Measurements from ENCODE around the gene ARL3.
"Not testable (repeated sequence)": the region's sequence is repeated elsewhere in the genome, so short reads cannot be mapped to it uniquely, and the experiment has no call there.

Gene ARL3

GRCh38 chr10:102701796-102702195, 12.4 kb downstream of the ARL3 start:
- Histone ChIP-seq H3K4me2 (ENCODE audit: insufficient read depth, low read length) (no peak overlapping the region), H3K79me2 (ENCODE audit: insufficient read depth, low read length) (peaks cover 2% of the 10 kb centered on the region; the same call in 1 of the 2 replicates), H3K4me3 (ENCODE audit: low read depth in 1 of 2, low read length in 2 of 2) (no peak overlapping the region), H3K4me1 (ENCODE audit: insufficient read depth, low read length) (no peaks in the 10 kb centered on the region), H3K9ac (ENCODE audit: low read depth, low read length) (no peak overlapping the region), H4K20me1 (ENCODE audit: insufficient read depth, low read length) (no peaks in the 10 kb centered on the region), H3K27ac (ENCODE audit: low read length) (no peak overlapping the region), H3K9me3 (ENCODE audit: insufficient read depth, low read length, severe bottlenecking) (no peaks in the 10 kb centered on the region), H3K27me3 (ENCODE audit: insufficient read depth, low read length, poor library complexity) (no peaks in the 10 kb centered on the region), H3K36me3 (ENCODE audit: insufficient read depth, low read length) (peaks cover 15% of the 10 kb centered on the region), H2AFZ (ENCODE audit: low read depth, low read length) (no peak overlapping the region)
- no peak for TF ChIP-seq EZH2 (IDR thresholded peaks at IDR 0.05; ENCODE audit: borderline replicate concordance, low read depth, low read length, severe bottlenecking)
- TF ChIP-seq CTCF (IDR thresholded peaks at IDR 0.05; ENCODE audit: borderline replicate concordance, extremely low read depth, low read length, poor library complexity, severe bottlenecking): no peak
- no peak for DNase-seq
- no peak for ATAC-seq (ENCODE audit: insufficient read depth, low read depth)

- DNase-seq: no peak
- Histone ChIP-seq H3K4me2 (ENCODE audit: insufficient read depth, low read length) (no peak overlapping the region), H3K4me1 (ENCODE audit: insufficient read depth, low read length) (no peaks in the 10 kb centered on the region), H3K27me3 (ENCODE audit: insufficient read depth, low read length, poor library complexity) (no peaks in the 10 kb centered on the region), H3K9ac (ENCODE audit: low read depth, low read length) (no peak overlapping the region), H3K4me3 (ENCODE audit: low read depth in 1 of 2, low read length in 2 of 2) (no peak overlapping the region), H3K27ac (ENCODE audit: low read length) (no peak overlapping the region), H4K20me1 (ENCODE audit: insufficient read depth, low read length) (no peaks in the 10 kb centered on the region), H3K36me3 (ENCODE audit: insufficient read depth, low read length) (peaks cover 15% of the 10 kb centered on the region), H3K79me2 (ENCODE audit: insufficient read depth, low read length) (peaks cover 2% of the 10 kb centered on the region; the same call in 1 of the 2 replicates), H3K9me3 (ENCODE audit: insufficient read depth, low read length, severe bottlenecking) (no peaks in the 10 kb centered on the region), H2AFZ (ENCODE audit: low read depth, low read length) (no peak overlapping the region)
- no peak for ATAC-seq (ENCODE audit: insufficient read depth, low read depth)
- no peak for TF ChIP-seq CTCF (IDR thresholded peaks at IDR 0.05; ENCODE audit: borderline replicate concordance, extremely low read depth, low read length, poor library complexity, severe bottlenecking)
- no peak for TF ChIP-seq EZH2 (IDR thresholded peaks at IDR 0.05; ENCODE audit: borderline replicate concordance, low read depth, low read length, severe bottlenecking)
These were observed 12.9 kb downstream of the ARL3 start for GRCh38 chr10:102701272-102701671.

DNA sequence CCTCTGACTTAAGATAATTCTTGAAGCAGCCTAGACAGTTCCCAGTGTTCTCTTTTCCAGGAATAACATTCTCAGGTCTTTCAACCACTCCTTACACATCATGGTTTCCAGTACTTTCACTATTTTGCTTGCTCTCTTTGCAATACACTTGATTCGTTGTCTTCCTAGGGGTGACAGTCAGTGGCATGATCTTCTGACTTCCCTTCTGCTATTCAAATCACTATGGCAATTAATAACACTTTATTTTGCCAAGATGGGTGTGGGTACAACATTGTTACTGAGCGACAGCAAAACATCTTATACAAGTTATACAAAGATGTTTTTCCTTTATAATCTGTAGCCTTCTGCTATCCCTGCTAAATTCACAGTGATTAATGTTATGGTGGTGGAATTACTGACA, 15.3 kb downstream of the ARL3 start:
- no peak for TF ChIP-seq CTCF (IDR thresholded peaks at IDR 0.05; ENCODE audit: borderline replicate concordance, extremely low read depth, low read length, poor library complexity, severe bottlenecking)
- TF ChIP-seq EZH2 (IDR thresholded peaks at IDR 0.05; ENCODE audit: borderline replicate concordance, low read depth, low read length, severe bottlenecking): no peak

GRCh38 chr10:102696736-102697135, 17.5 kb downstream of the ARL3 start:
- no peak for DNase-seq
- TF ChIP-seq EZH2 (IDR thresholded peaks at IDR 0.05; ENCODE audit: borderline replicate concordance, low read depth, low read length, severe bottlenecking) (no peak), CTCF (IDR thresholded peaks at IDR 0.05; ENCODE audit: borderline replicate concordance, extremely low read depth, low read length, poor library complexity, severe bottlenecking) (no peak)
- no peak overlapping the region for H3K27ac ChIP-seq (ENCODE audit: low read length)

More for the DNA sequence above, 15.3 kb downstream of the ARL3 start:
- H3K36me3 ChIP-seq (ENCODE audit: insufficient read depth, low read length): peaks cover 15% of the 10 kb centered on the region
- H3K4me3 ChIP-seq (ENCODE audit: low read depth in 1 of 2, low read length in 2 of 2): no peak overlapping the region
- DNase-seq (no peak), ATAC-seq (ENCODE audit: insufficient read depth, low read depth) (no peak)
- H3K4me2 ChIP-seq (ENCODE audit: insufficient read depth, low read length): no peak overlapping the region
- H3K27me3 ChIP-seq (ENCODE audit: insufficient read depth, low read length, poor library complexity): no peaks in the 10 kb centered on the region
- 0 out of 2 replicates have a peak, but pooled peaks cover 2% of the 10 kb centered on the region for H3K79me2 ChIP-seq (ENCODE audit: insufficient read depth, low read length)
- H3K9ac ChIP-seq (ENCODE audit: low read depth, low read length): no peak overlapping the region
- no peaks in the 10 kb centered on the region for H3K4me1 ChIP-seq (ENCODE audit: insufficient read depth, low read length)
- no peak overlapping the region for H2AFZ ChIP-seq (ENCODE audit: low read depth, low read length)
- no peak overlapping the region for H3K27ac ChIP-seq (ENCODE audit: low read length)
- no peaks in the 10 kb centered on the region for H3K9me3 ChIP-seq (ENCODE audit: insufficient read depth, low read length, severe bottlenecking)
- no peaks in the 10 kb centered on the region for H4K20me1 ChIP-seq (ENCODE audit: insufficient read depth, low read length)

DNA sequence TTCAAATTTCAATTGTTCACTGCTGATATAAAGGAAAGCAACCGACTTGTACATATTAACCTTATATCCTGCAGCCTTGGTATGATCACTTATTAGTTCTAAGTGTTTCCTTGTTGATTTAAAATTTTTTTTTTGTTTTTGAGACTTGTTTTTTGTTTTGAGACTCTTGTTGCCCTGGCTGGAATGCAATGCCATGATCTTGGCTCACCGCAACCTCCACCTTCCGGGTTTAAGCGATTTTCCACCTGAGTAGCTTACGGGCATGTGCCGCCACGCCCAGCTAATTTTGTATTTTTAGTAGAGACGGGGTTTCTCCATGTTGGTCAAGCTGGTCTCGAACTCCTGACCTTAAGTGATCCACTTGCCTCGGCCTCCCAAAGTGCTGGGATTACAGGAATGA, 18.8 kb downstream of the ARL3 start:
- H4K20me1 ChIP-seq (ENCODE audit: insufficient read depth, low read length); DNase-seq; H3K27ac ChIP-seq (ENCODE audit: low read length); H2AFZ ChIP-seq (ENCODE audit: low read depth, low read length); H3K9me3 ChIP-seq (ENCODE audit: insufficient read depth, low read length, severe bottlenecking); H3K27me3 ChIP-seq (ENCODE audit: insufficient read depth, low read length, poor library complexity); ATAC-seq (ENCODE audit: insufficient read depth, low read depth); H3K9ac ChIP-seq (ENCODE audit: low read depth, low read length); H3K4me2 ChIP-seq (ENCODE audit: insufficient read depth, low read length); H3K4me3 ChIP-seq (ENCODE audit: low read depth in 1 of 2, low read length in 2 of 2); H3K4me1 ChIP-seq (ENCODE audit: insufficient read depth, low read length); H3K79me2 ChIP-seq (ENCODE audit: insufficient read depth, low read length): not testable (repeated sequence)
- H3K36me3 ChIP-seq (ENCODE audit: insufficient read depth, low read length): peaks cover 15% of the 10 kb centered on the region

More at GRCh38 chr10:102696736-102697135, 17.5 kb downstream of the ARL3 start:
- no peaks in the 10 kb centered on the region for H3K9me3 ChIP-seq (ENCODE audit: insufficient read depth, low read length, severe bottlenecking)
- H3K4me1 ChIP-seq (ENCODE audit: insufficient read depth, low read length): no peaks in the 10 kb centered on the region
- H3K27me3 ChIP-seq (ENCODE audit: insufficient read depth, low read length, poor library complexity): no peaks in the 10 kb centered on the region
- ATAC-seq (ENCODE audit: insufficient read depth, low read depth): no peak
- H3K36me3 ChIP-seq (ENCODE audit: insufficient read depth, low read length): peaks cover 15% of the 10 kb centered on the region
- H4K20me1 ChIP-seq (ENCODE audit: insufficient read depth, low read length): no peaks in the 10 kb centered on the region
- no peak overlapping the region for H3K4me3 ChIP-seq (ENCODE audit: low read depth in 1 of 2, low read length in 2 of 2)
- no peak overlapping the region for H3K4me2 ChIP-seq (ENCODE audit: insufficient read depth, low read length)
- no peak overlapping the region for H3K9ac ChIP-seq (ENCODE audit: low read depth, low read length)
- 0 out of 2 replicates have a peak, but pooled peaks cover 2% of the 10 kb centered on the region for H3K79me2 ChIP-seq (ENCODE audit: insufficient read depth, low read length)
- no peak overlapping the region for H2AFZ ChIP-seq (ENCODE audit: low read depth, low read length)

All from DND-41 (cell line).